Smooth muscle cell (in vitro differentiated cells): ENCODE measurements around the gene ZNF749. TPM values are rescaled to one million over a fixed set of nuclear protein-coding genes. Genes with fewer than 3 reads are reported as not detected.

ENCODE experiments used
- DNase-seq: peaks from one replicate; lab custom pipeline; 2025; ENCODE audit not compliant: unreplicated experiment; lab: John Stamatoyannopoulos, UW
- H2AFZ ChIP-seq: fragments of 200-600 bp; sonication (generic); 2 replicates; pipeline ENCODE4 v1.6.0; 2016; ENCODE audit warnings: antibody characterized with exemption, low read depth, mild to moderate bottlenecking
- H3F3A ChIP-seq: fragments of 200-600 bp; sonication (generic); 2 replicates; pipeline ENCODE4 v1.6.0; 2017; ENCODE audit warnings: antibody characterized with exemption, low read depth
- H3K27ac ChIP-seq: fragments of 200-600 bp; sonication (generic); 2 replicates; pipeline ENCODE4 v1.5.1; 2016; ENCODE audit warnings: low read depth, mild to moderate bottlenecking
- H3K27me3 ChIP-seq: fragments of 200-600 bp; sonication (generic); 2 replicates; pipeline ENCODE4 v1.6.1; 2016; ENCODE audit warnings: low read depth, mild to moderate bottlenecking
- H3K36me3 ChIP-seq: fragments of 200-600 bp; sonication (generic); 2 replicates; pipeline ENCODE4 v1.5.1; 2016; ENCODE audit warnings: low read depth
- H3K4me1 ChIP-seq: fragments of 200-600 bp; sonication (generic); 2 replicates; pipeline ENCODE4 v1.5.1; 2016; ENCODE audit warnings: low read depth
- H3K4me2 ChIP-seq: fragments of 200-600 bp; sonication (generic); 2 replicates; pipeline ENCODE4 v1.6.0; 2016; ENCODE audit warnings: mild to moderate bottlenecking
- H3K4me3 ChIP-seq: fragments of 200-600 bp; sonication (generic); 2 replicates; pipeline ENCODE4 v1.5.1; 2016; ENCODE audit warnings: mild to moderate bottlenecking
- H3K79me2 ChIP-seq: fragments of 200-600 bp; sonication (generic); 2 replicates; pipeline ENCODE4 v1.6.0; 2016; ENCODE audit warnings: low read depth, mild to moderate bottlenecking
- H3K9ac ChIP-seq: fragments of 200-600 bp; sonication (generic); 2 replicates; pipeline ENCODE4 v1.6.0; 2016; ENCODE audit warnings: low read depth
- H3K9me3 ChIP-seq: fragments of 200-600 bp; sonication (generic); replicated peaks from 2 replicates; pipeline ENCODE4 v1.5.1; 2016; ENCODE audit warnings: low read depth
- H4K20me1 ChIP-seq: fragments of 200-600 bp; sonication (generic); 2 replicates; pipeline ENCODE4 v1.6.0; 2016; ENCODE audit warnings: low read depth
- CTCF ChIP-seq: fragments of 200-600 bp; sonication (generic); IDR thresholded peaks from 2 replicates; pipeline ENCODE4 v1.5.1; 2017; ENCODE audit warnings: borderline replicate concordance, mild to moderate bottlenecking, antibody characterized with exemption; ENCODE audit not compliant: insufficient read depth, poor library complexity, severe bottlenecking
- WGBS: methylation state at CpG from one replicate; pipeline ENCODE4 v1.1.7; 2016; ENCODE audit warnings: low lambda C conversion rate; 5-methylcytosine and 5-hydroxymethylcytosine counted together
- polyA plus RNA-seq: library from polyadenylated mRNA; unstranded; fragments of >200 nt; fragmentation: Nextera tagmentation; extraction: Ambion mirVana; gene quantifications from 2 replicates; pipeline ENCODE4 v1.2.1, GENCODE V29; 2016
- total RNA-seq: library from RNA; depleted of rRNA; stranded (reverse); fragments of >200 nt; gene quantifications from 2 replicates; pipeline ENCODE4 v1.2.3, GENCODE V29; 2014

The ZNF749 gene
- total and polyA plus RNA-seq, 2 experiments from 2014 or later: 1.6 to 9.4 TPM

- Histone ChIP-seq H3K27ac (no peak overlapping the region), H4K20me1 (no peaks in the 10 kb centered on the region), H3K9ac (no peak overlapping the region), H3F3A (no peaks in the 10 kb centered on the region), H3K36me3 (peaks cover 38% of the 10 kb centered on the region), H2AFZ (no peak overlapping the region), H3K4me2 (no peak overlapping the region), H3K4me3 (no peak overlapping the region), H3K4me1 (no peaks in the 10 kb centered on the region), H3K27me3 (no peaks in the 10 kb centered on the region), H3K79me2 (peaks cover 15% of the 10 kb centered on the region), H3K9me3 (peaks cover 41% of the 10 kb centered on the region)
- DNase-seq: no peak
- TF ChIP-seq CTCF: no peak
- WGBS: 96% methylated on average over 5 of the region's 5 CpGs
These were observed 30.7 kb downstream of the ZNF749 start for GRCh38 chr19:57465680-57466381.

- Histone ChIP-seq H2AFZ (no peak overlapping the region), H3K9ac (no peak overlapping the region), H3K9me3 (peaks cover 48% of the 10 kb centered on the region), H3K27me3 (no peaks in the 10 kb centered on the region), H3F3A (no peaks in the 10 kb centered on the region), H3K79me2 (peaks cover 15% of the 10 kb centered on the region), H3K36me3 (peaks cover 44% of the 10 kb centered on the region), H4K20me1 (no peaks in the 10 kb centered on the region), H3K4me2 (no peak overlapping the region), H3K4me1 (no peaks in the 10 kb centered on the region), H3K27ac (no peak overlapping the region), H3K4me3 (no peak overlapping the region)
- no peak for TF ChIP-seq CTCF
- no peak for DNase-seq
- WGBS: 98% methylated on average over 5 of the region's 5 CpGs
These were observed 31.4 kb downstream of the ZNF749 start for GRCh38 chr19:57466489-57466888.

DNA sequence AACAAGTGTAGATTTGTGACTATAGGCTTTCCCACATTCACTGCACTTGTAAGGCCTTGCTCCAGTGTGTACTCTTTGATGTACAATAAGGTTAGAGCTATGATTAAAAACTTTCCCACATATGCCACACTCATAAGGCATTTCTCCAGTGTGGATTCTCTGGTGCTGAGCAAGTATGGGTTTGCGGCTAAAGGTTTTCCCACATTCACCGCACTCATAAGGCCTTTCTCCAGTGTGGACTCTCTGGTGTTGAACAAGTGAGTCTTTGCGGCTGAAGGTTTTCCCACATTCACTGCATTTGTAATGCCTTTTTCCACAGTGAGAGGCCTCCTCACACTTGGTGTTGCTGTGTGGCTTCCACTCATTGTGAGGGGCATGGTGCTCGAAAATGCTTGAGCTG, 38.5 kb downstream of the ZNF749 start:
- Histone ChIP-seq H3K27ac (no peak overlapping the region), H3F3A (no peaks in the 10 kb centered on the region), H2AFZ (no peak overlapping the region), H3K9ac (no peak overlapping the region), H3K36me3 (peaks cover 45% of the 10 kb centered on the region), H3K9me3 (peaks cover 65% of the 10 kb centered on the region), H3K4me2 (no peak overlapping the region), H3K4me1 (peaks cover 3% of the 10 kb centered on the region), H3K4me3 (no peak overlapping the region), H4K20me1 (no peaks in the 10 kb centered on the region), H3K79me2 (peaks cover 15% of the 10 kb centered on the region), H3K27me3 (no peaks in the 10 kb centered on the region)
- no peak for DNase-seq
- TF ChIP-seq CTCF: no peak
- WGBS: 99% methylated on average over 4 of the region's 4 CpGs
